GM23338 (cell line): ENCODE results near the gene UBE3A. TPM values are rescaled to one million over a fixed set of nuclear protein-coding genes. Genes with fewer than 3 reads are reported as not detected.

Source experiments
- CREB1 ChIP-seq: fragments of 250-450 bp; sonication (Bioruptor Pico); IDR thresholded peaks from 2 replicates; pipeline ENCODE4 v1.5.0; 2020; ENCODE audit warnings: low read depth, mild to moderate bottlenecking, moderate library complexity
- EZH2 ChIP-seq: fragments of 200-600 bp; sonication (generic); IDR thresholded peaks from one replicate; pipeline ENCODE4 v1.8.0; 2017; ENCODE audit warnings: antibody characterized with exemption, mild to moderate bottlenecking, low read depth; ENCODE audit not compliant: unreplicated experiment
- NANOG ChIP-seq: IDR thresholded peaks from 2 replicates; pipeline ENCODE4 v1.6.1; 2016; ENCODE audit warnings: antibody characterized with exemption, borderline replicate concordance
- POLR2AphosphoS5 ChIP-seq: IDR thresholded peaks from 2 replicates; pipeline ENCODE4 v1.6.1; 2016; ENCODE audit warnings: antibody characterized with exemption, low read depth
- REST ChIP-seq: IDR thresholded peaks from one replicate; pipeline ENCODE4 v1.6.1; 2018; ENCODE audit warnings: antibody characterized with exemption; ENCODE audit not compliant: unreplicated experiment
- STAT1 ChIP-seq: IDR thresholded peaks from one replicate; pipeline ENCODE4 v1.6.1; 2016; ENCODE audit warnings: antibody characterized with exemption; ENCODE audit not compliant: unreplicated experiment
- ZNF114 ChIP-seq: fragments of 250-450 bp; sonication (Bioruptor Pico); IDR thresholded peaks from 2 replicates; pipeline ENCODE4 v1.5.0; 2020; ENCODE audit warnings: mild to moderate bottlenecking, moderate library complexity
- ZNF331 ChIP-seq: fragments of 250-450 bp; sonication (Bioruptor Pico); IDR thresholded peaks from 2 replicates; pipeline ENCODE4 v1.5.0; 2020; ENCODE audit warnings: low read depth, mild to moderate bottlenecking, moderate library complexity
- ZNF462 ChIP-seq: fragments of 250-450 bp; sonication (Bioruptor Pico); IDR thresholded peaks from 2 replicates; pipeline ENCODE4 v1.5.0; 2020; ENCODE audit warnings: mild to moderate bottlenecking, moderate library complexity
- polyA plus RNA-seq: library from polyadenylated mRNA; unstranded; fragments of >200 nt; fragmentation: Nextera tagmentation; extraction: Ambion mirVana; gene quantifications from 2 replicates; pipeline ENCODE4 v1.2.1, GENCODE V29; 2016
- total RNA-seq: library from RNA; depleted of rRNA; stranded (reverse); fragments of >200 nt; shearing (Covaris generic); gene quantifications from 2 replicates; pipeline ENCODE4 v1.2.3, GENCODE V29; 2014

UBE3A gene
- total and polyA plus RNA-seq, 2 experiments from 2014 or later, result 96.1 to 150 TPM

- no peak for TF ChIP-seq ZNF462 (CRISPR knock-in tag)
- TF ChIP-seq POLR2AphosphoS5, result no peak
- no peak for TF ChIP-seq EZH2
- no peak for TF ChIP-seq ZNF331 (CRISPR knock-in tag)
- no peak for TF ChIP-seq STAT1
- no peak for TF ChIP-seq NANOG
- TF ChIP-seq REST, result no peak
- no peak for TF ChIP-seq CREB1
- no peak for TF ChIP-seq ZNF114 (CRISPR knock-in tag)
Observed at GRCh38 chr15:25435474-25436243, 3.2 kb downstream of the UBE3A start (continued).
